NCI-H2227 (cell line): ENCODE measurements around the gene GPRASP2.
"Not testable (repeated sequence)": the region's sequence is repeated elsewhere in the genome, so short reads cannot be mapped to it uniquely, and the experiment has no call there.

Experiments used
- DNase-seq: peaks from one replicate; lab custom pipeline; 2025; ENCODE audit not compliant: unreplicated experiment; lab: John Stamatoyannopoulos, UW

The GPRASP2 gene

DNA sequence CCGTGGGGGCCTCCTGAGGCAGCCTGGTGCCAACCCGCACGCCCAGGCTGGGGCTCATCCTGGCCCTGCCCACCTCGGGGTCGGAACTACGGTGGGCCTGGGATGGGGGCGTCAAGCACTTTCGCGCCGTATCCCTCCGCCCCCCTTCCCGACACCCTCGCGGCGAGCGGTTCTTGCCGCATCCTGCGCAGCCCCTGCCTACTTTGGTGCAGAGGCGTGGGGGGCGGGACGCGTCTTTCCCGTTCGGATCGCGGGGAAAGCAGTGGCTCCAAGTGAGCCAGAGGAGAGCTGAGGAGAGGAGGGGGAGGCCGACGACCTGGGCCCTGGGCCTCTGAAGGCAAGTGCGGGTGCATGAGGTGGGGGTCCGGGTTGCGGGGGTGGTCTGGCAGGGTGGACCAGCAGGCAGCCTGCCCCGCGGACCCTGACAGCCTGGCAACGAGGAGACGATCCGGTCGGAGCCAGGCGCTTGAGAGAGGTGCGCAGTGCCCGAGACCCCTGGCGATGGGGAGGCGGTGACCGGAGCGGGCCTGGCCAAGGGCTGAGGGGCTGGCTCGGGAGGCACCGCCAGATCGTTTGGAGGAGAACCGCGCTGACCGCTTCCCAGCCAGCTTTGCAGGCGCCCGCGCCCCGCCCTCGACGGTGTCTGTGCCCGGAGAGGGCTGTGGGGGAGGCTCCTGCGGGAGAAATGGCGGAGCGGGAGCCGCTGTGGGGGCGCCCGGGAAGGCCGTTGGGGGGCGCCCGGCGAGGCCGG is at the start of gene GPRASP2:
Gene GPRASP2 (plus strand): TSS at position 233 of the 751 bp plus-strand sequence. CDS start 2,422 bp downstream, outside the sequence.
- DNase-seq = peak; percentile 90

DNA sequence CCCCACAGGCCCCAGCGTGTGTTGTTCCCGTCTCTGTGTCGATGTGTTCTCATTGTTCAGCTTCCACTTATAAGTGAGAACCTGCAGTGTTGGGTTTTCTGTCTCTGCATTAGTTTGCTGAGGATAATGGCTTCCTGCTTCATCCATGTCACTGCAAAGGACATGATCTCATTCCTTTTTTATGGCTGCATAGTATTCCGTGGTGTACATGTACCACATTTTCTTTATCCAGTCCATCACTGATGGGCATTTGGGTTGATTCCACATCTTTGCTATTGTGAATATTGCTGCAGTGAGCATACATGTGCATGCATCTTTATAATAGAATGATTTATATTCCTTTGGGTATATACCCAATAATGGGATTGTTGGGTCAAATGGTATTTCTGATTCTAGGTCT is 48.4 kb upstream of the GPRASP2 start:
- DNase-seq = not testable (repeated sequence)

DNA sequence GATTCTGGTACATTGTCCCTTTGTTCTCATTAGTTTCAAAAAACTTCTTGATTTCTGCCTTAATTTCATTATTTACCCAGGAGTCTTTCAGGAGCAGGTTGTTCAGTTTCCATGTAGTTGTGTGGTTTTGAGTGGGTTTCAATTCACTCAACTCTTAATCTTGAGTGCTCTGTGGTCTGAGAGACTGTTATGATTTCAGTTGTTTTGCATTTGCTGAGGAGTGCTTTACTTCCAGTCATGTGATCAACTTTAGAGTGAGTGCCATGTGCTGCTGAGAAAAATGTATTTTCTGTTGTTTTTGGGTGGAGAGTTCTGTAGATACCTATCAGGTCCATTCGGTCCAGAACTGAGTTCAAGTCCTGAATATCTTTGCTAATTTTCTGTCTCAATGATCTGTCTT is 45.2 kb upstream of the GPRASP2 start:
- DNase-seq = not testable (repeated sequence)

DNA sequence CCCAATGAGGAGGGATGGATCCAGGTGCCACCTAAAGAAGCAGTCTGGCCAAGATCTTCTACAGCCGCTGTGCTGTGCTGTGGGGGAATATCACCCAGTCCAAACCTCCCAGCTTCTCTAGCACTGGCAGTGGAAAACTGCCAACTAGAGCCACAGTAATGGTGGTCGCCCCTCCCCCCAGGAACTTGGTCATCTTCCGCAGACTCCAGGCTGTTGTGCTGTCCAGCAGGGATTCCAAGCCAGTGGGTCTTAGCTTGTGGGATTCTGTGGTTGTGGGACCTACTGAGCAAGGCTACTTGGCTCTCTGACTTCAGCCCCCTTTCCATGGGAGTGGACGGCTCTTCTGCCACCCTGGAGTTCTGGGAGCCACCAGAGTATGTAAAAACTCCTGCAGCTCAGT is 42.7 kb upstream of the GPRASP2 start:
- no peak for DNase-seq

DNA sequence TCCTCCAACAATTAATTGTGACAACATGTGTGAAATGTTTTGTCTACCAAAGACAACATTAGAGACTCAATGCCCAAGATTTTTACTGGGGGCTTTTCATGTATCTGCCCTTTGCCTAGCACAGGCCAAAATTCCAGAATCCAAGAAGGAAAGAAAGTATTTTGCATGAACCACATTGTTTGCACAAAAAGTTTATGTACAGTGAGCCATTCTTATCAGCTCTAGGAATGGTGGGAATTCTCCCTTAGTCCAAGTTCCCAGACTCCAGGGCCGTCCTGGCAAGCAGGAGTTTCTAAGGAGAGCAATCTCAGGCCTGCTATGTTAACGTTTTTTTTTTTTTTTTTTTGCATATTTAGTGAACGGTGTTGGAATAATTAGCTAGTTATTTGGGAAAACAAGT is 39.4 kb upstream of the GPRASP2 start:
- DNase-seq = no peak

DNA sequence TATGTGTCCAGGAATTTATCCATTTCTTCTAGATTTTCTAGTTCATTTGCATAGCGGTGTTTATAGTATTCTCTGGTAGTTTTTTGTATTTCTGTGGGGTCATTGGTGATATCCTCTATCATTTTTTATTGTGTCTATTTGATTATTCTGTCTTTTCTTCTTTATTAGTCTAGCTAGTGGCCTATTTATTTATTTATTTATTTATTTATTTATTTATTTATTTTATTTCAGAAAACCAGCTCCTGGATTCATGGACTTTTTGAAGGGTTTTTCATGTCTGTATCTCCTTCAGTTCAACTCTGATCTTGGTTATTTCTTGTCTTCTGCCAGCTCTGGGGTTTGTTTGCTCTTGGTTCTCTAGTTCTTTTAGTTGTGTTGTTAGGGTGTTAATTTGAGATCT is 34.8 kb upstream of the GPRASP2 start:
- DNase-seq = not testable (repeated sequence)

DNA sequence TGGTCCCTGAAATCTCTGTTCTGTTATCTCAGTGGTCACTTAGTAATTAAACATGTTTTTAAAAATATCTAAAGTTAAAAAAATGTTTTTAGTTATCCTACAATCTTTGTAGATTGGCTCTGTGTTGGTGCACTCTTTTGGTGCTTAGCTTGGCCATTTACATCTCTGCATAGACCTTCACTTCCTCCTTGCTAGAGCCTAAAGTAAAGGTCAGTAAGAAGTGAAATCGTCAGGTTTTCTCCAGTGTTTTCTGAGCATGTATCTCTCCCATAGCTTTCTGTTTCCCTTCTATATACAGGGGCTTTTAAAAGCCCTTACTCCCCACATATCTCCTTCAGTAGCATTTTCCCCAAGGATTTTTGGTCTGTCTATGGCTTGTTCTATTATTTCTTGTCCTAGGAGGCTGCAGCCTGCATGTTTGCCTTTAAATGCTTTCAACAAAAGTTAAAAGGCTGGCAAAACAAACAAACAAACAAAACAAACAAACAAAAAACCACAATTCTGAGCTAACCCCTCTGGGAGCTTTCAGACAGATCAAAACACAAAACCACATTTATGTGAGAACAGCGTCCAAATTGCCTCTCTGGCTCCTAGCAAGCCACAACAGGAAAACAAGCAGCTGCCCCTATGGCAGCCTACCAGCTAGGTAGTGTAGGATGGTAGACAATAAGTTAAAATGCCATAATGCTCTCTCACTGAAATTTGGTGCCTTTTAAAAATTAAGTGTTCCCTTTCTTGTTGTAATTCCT is 27.3 kb upstream of the GPRASP2 start:
- no peak for DNase-seq

DNA sequence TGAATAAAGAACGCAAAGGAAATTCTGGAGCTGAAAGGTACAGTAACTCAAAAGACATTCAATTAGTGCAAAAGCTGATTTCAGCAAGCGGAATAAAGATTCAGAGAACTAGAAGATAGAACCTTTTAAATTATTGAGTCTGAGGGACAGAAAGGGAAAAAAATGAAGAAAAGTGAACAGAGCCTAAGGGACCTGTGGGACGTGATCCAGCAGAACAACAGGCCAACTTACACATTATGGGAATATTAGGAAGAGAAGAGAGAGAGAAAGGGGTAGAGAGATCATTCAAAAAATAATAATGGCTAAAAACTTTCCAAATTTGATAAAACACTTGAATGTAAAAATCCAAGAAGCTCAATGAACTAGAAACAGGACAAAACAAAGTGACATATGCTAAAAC is 17.5 kb upstream of the GPRASP2 start:
- DNase-seq = no peak

DNA sequence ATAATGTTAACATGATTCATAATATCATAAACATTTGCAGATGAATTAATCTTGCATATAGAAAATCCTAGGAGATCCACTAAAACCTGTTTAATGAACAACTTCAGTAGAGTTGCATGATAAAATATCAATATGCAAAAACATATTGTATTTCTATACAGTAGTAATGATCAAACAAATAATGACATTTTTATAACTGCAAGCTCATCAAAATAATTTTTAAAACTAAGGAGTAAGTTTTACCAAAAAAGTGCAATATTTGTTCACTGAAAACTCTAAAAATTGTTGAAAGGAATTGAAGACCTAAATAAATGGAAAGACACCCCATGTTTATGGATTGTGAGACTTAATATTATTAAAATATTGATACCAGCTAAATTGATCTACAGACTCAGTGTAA is 15.9 kb upstream of the GPRASP2 start:
- DNase-seq = no peak

DNA sequence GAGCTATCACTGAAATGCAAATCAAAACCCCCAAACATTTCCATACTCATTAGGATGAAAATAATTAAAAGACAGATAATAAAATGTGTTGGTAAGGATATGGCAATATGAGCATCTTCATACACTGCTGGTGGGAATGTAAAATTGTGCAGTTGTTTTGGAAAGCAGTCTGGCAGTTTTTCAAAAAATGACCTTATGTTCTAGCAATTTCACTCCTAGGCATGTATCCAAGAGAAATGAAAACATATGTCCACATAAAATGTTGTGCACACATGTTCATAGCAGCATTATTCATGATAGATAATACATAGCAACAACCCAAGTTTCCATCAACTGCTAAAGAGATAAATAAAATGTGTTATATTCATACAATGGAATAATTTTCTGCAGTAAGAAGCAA is 14.8 kb upstream of the GPRASP2 start:
- DNase-seq = no peak

DNA sequence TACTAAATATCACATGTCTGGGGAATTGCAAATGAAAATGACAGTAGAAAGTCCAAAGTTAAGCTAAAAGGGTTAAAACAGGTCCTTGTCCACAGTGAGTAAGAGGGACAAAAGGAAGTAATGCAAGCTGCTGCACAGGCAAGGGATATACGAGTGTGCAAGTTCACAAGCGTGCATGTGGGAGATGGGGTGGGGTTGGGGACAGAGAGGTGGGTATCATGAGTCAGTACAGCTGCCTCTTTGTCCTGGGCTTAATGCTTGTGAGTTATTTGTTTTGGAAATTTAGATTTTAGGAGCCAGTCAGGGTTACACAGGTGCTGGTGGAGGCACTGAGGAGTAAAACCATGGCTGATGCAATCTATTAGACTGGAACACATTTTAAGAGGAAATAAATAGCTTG is 3.3 kb upstream of the GPRASP2 start:
- no peak for DNase-seq

DNA sequence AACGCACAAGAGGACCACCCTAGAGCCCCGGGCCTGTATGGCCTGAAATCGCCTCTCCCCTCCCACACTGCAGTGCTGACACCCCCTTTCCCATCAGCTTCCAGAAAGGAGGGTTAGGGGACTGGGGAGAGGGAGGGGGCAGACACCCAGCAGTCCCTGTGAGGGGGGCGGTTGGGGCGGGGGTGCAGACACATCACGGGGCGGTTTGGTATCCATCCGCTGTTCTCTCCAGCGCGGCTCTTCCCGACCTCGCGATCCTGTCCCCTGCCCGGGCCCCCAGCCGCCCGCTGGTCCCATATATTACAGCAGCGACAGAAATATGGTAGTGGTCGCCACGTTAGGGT is 404 bp upstream of the GPRASP2 start:
- peak; percentile 79 for DNase-seq

DNA sequence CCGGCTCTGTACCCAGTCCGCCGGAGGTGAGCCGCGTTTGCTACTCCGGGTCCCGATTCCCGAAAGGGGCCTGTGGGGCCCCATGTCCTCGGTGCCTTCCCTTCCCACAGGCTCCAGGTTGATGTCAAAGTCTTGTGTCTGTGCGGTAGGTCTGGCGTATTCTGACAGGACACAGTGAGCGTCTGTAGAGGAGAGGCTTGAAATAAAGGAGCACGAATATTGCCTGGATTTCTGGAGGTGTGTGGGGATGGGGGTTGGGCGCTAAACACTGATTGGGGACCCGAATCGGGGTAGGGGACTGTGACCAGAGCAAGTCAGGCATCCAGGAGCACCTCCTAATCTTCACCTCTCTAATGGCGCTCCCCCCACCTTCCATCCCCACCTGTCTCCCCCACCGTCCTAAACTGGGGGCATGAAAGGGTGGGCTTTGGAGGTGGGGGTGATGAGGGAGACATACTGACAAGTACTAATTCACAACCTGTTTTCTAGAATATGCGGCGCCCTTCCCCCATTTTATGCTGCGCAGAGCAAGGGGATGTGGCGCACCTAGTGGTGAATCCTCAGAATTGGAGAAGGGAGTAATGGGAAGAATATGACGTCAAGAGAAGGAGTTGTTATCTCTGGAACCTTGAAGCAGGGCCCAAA is 855 bp downstream of the GPRASP2 start:
- peak; percentile 80 for DNase-seq

DNA sequence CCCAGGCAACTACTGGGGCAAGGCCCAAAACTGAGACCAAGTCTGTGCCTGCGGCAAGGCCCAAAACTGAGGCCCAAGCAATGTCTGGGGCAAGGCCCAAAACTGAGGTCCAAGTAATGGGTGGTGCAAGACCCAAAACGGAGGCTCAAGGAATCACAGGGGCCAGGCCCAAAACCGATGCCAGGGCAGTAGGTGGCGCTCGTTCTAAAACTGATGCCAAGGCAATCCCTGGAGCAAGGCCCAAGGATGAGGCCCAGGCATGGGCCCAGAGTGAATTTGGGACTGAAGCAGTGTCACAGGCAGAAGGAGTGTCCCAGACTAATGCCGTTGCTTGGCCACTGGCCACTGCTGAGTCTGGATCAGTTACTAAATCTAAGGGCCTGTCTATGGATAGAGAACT is 2.7 kb downstream of the GPRASP2 start:
- no peak for DNase-seq

DNA sequence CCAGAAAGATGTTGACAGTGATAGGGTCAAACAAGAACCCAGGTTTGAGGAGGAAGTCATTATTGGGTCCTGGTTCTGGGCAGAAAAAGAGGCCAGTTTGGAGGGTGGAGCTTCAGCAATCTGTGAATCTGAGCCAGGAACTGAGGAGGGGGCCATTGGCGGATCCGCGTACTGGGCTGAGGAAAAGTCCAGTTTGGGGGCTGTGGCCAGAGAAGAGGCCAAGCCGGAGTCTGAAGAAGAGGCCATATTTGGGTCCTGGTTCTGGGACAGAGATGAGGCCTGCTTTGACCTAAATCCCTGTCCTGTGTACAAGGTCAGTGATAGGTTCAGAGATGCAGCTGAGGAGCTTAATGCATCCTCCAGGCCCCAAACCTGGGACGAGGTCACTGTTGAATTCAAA is 3.7 kb downstream of the GPRASP2 start:
- DNase-seq = no peak

DNA sequence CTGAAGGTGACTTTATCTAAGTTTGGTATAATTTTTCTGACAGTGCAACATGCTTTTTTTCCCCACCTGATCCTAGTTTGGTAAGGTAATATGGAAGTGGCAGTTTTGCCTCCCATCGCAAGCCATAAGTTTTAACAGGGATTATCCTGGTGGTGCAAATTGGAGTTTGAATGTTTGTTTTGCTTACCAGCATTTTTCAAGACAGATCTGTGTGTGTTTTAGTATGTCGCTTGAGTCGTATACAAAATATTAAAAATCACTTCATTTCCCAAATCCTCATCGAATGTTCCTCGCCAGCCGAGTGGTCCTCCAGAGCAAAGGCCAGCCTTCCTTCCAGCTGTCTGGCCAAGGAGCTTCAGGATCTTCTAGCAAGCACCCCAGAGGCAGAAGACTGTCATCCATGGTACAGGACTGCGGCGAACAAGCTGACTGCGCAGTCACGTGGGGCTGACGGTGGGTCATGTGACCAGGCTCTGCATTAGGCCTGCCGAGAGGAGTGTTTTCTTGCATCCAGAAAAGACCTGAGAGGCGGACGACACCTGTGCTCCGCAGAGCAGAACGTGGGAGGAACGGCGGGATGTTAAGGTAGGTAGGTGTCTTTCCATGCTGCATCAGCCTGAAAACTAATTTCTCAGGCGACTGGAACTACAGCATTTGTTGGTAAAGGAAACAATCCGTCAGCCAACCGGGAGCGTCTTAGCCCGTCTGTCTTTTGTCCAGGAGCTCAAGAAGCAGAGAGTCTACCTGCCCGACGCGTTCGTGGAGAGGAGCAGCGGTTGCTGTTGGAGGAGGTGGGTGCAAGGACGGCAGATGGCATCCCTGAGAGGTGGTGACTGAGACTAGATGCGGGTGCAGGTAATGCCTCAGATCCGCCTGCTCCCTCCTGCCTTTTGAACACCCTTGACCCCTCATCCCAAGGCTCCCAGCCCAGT is 8.3 kb downstream of the GPRASP2 start, which contains the start of gene GPRASP3:
Gene GPRASP3 (plus strand): TSS at position 507 of the 932 bp plus-strand sequence. CDS start 28,253 bp downstream, outside the sequence.
- DNase-seq = peak; percentile 94

DNA sequence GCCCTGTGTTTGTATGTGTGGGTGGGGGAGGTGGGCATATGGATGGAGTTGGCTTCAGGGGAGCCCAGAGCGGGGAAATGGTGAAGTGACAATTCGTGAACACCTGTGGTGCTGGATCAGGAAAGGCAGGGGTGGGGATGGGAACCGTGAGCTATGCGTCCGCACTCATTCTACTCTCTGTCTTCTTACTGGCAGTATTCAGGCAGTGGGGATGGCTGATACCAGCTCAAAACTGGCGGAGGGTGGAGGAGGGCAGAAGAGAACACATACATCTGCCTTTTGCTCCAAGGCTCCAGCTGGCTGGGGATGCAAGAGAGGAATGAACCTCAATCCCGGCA is 8.9 kb downstream of the GPRASP2 start:
- DNase-seq = not testable (repeated sequence)

DNA sequence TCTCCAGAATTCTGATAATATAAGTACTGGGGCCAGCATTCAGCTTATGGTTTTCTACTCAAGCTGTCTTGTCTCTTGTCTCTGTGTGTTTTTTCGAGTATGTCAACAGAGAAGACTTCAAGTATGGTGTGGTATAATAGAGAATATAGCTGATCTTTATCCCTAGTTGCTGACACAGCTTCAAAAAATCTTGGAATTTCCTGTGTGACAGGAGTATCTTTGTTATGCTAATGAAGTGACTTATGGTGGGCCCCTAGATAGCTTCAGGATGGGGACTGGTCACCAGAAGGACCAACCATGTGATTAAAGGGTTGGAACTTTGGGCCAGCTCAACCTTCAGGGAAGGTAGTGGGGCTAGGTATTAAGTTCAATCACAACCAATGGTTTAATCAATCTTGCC is 11.2 kb downstream of the GPRASP2 start:
- no peak for DNase-seq

DNA sequence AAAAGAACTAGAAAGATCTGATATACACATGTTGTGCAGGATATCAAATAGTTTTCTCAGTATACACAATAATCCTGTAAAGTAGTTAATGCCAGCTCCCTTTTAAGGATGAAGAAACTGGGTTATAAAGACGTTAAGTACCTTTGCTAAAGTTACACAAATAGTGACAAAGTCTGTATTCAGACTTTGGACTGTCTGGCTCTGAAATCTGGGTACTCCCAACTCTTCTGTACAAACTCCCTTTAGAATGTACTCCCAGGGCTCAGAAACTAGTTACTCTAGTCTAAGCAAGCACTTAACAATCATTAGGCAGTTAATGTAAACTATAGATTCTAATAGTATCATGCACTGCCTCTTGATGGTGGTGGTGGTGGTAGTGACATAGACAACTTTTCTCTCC is 15.5 kb downstream of the GPRASP2 start:
- DNase-seq = no peak

DNA sequence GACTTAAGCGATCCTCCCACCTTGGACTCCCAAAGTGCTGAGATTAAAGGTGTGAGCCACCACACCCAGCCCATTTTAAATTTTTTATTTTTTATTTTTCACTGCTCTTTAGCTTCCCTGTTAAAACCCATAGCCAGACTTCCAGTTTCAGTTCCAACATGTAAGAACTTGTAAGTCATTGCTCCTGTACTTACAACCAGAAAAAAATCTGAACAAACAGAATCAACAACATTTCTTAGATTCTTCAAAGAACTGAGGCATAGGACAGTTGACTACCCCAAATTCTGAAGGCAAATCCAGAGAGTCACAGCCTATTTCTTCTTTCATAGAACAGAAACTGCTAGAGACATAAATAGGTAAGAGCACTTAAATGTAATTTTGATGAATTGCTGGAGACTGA is 16.4 kb downstream of the GPRASP2 start:
- DNase-seq = no peak

DNA sequence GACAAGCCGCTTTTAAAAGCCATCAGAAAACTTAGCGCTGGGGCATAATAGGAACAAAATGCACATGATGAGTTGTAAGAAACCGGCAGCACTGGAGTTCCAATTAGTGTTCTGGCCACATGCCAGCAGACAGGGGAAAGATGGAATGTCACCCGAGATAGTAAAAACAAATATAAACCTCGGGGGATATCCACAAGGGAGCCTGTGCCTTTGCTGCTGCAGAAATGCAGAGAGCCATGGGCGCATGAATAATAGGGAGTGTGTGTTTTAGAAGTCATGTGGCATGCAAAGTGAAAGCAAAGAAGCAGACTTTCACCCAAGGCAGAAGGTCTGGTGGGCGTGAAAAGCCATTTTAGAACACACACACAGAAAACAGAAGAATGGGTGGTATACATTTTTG is 27.4 kb downstream of the GPRASP2 start:
- DNase-seq = peak; percentile 14
